H1 (cell line): ENCODE results near the gene FERMT2. TPM values are rescaled to one million over a fixed set of nuclear protein-coding genes. Genes with fewer than 3 reads are reported as not detected.

ENCODE experiments used
- CTCF ChIA-PET: fragments of 300-600 bp; sonication (Branson Sonifier 250); formaldehyde crosslinking; loops from one replicate; lab custom pipeline; 2021; ENCODE audit not compliant: partially characterized antibody; lab: Charles Lee
- POLR2A ChIA-PET: fragments of 300-600 bp; sonication (Branson Sonifier 250); formaldehyde crosslinking; loops from one replicate; lab custom pipeline; 2021; ENCODE audit warnings: inconsistent platforms; ENCODE audit not compliant: partially characterized antibody; lab: Charles Lee
- DNase-seq, 2 experiments: peaks; one replicate each; pipeline versions ENCODE4 v3.0.0 to v3.0.0-alpha.2; 2010 to 2022; ENCODE audit warnings: low spot score in 2 of 2, low read depth in 1 of 2, mixed read lengths in 1 of 2
- FAIRE-seq: peaks from 2 replicates; lab custom pipeline; 2011; peaks lifted over from hg19 to GRCh38; lab: Jason Lieb, UNC
- H2AFZ ChIP-seq: 2 replicates; pipeline ENCODE4 v1.8.1; 2012; ENCODE audit warnings: low read length, inconsistent platforms
- H2AK5ac ChIP-seq: 2 replicates; pipeline ENCODE4 v1.6.1; 2013; ENCODE audit warnings: low read depth, low read length
- H2BK120ac ChIP-seq: replicated peaks from 2 replicates; pipeline ENCODE3; 2013; ENCODE audit warnings: low read depth, low read length, inconsistent platforms
- H2BK12ac ChIP-seq: 2 replicates; pipeline ENCODE4 v1.6.1; 2013; ENCODE audit warnings: low read depth, low read length
- H2BK15ac ChIP-seq: 2 replicates; pipeline ENCODE4 v1.6.1; 2013; ENCODE audit warnings: low read length
- H2BK20ac ChIP-seq: 2 replicates; pipeline ENCODE4 v1.6.1; 2013; ENCODE audit warnings: low read length
- H2BK5ac ChIP-seq: 2 replicates; pipeline ENCODE4 v1.6.1; 2013; ENCODE audit warnings: low read depth, low read length
- H3K14ac ChIP-seq: 2 replicates; pipeline ENCODE4 v1.6.1; 2013; ENCODE audit warnings: inconsistent platforms; ENCODE audit not compliant: insufficient read length
- H3K18ac ChIP-seq: 2 replicates; pipeline ENCODE4 v1.6.1; 2013; ENCODE audit warnings: low read length; ENCODE audit errors: extremely low read depth
- H3K23ac ChIP-seq: 2 replicates; pipeline ENCODE4 v1.6.1; 2013; ENCODE audit warnings: inconsistent platforms; ENCODE audit not compliant: insufficient read length
- H3K23me2 ChIP-seq: 2 replicates; pipeline ENCODE4 v1.6.1; 2013; ENCODE audit warnings: low read depth, low read length
- H3K27ac ChIP-seq: 2 replicates; pipeline ENCODE4 v1.6.1; 2011; ENCODE audit warnings: low read depth, low read length, inconsistent platforms
- H3K27me3 ChIP-seq, 4 experiments: replicated peaks in 1 of 4; 1 replicate in 1 of 4; 2 replicates in 3 of 4; pipeline versions ENCODE4 v1.6.1 to v1.8.1; 2011 to 2013; ENCODE audit warnings: low read length in 3 of 4, mild to moderate bottlenecking in 3 of 4, inconsistent platforms in 2 of 4, mixed read lengths in 2 of 4, moderate library complexity in 1 of 4; ENCODE audit not compliant: control insufficient read depth in 3 of 4, insufficient read depth in 3 of 4; ENCODE audit errors: extremely low read depth in 1 of 4
- H3K36me3 ChIP-seq, 4 experiments: 2 replicates each; pipeline versions ENCODE4 v1.6.1 to v1.8.1; 2011 to 2013; ENCODE audit warnings: mild to moderate bottlenecking in 4 of 4, low read length in 3 of 4, moderate library complexity in 2 of 4, control low read depth in 1 of 4, inconsistent platforms in 1 of 4; ENCODE audit not compliant: insufficient read depth in 4 of 4, control insufficient read depth in 2 of 4
- H3K4ac ChIP-seq: replicated peaks from 2 replicates; pipeline ENCODE3; 2013; ENCODE audit warnings: low read length, low read depth, mixed read lengths, inconsistent platforms; ENCODE audit not compliant: insufficient read length
- H3K4me1 ChIP-seq, 4 experiments: replicated peaks in 1 of 4; 1 replicate in 1 of 4; 2 replicates in 3 of 4; pipeline versions ENCODE4 v1.6.1 to v1.8.1; 2011 to 2013; ENCODE audit warnings: low read length in 3 of 4, inconsistent platforms in 2 of 4, mixed read lengths in 1 of 4; ENCODE audit not compliant: insufficient read depth in 4 of 4, control insufficient read depth in 3 of 4
- H3K4me2 ChIP-seq, 2 experiments: 2 replicates each; pipeline versions ENCODE4 v1.6.1 to v1.8.1; 2011 to 2013; ENCODE audit warnings: low read depth in 2 of 2, low read length in 2 of 2, control low read depth in 1 of 2, inconsistent platforms in 1 of 2, mild to moderate bottlenecking in 1 of 2; ENCODE audit not compliant: insufficient read depth in 1 of 2
- H3K4me3 ChIP-seq, 4 experiments: fragments of 200-600, 300-600 bp in 1 of 4; sonication (generic), shearing (Covaris generic), sonication (Bioruptor Twin) in 1 of 4; 2 replicates each; pipeline versions ENCODE4 v1.5.1 to v1.8.1; 2011 to 2016; ENCODE audit warnings: low read length in 4 of 4, low read depth in 3 of 4, control low read depth in 2 of 4, inconsistent platforms in 2 of 4, mild to moderate bottlenecking in 2 of 4, mixed read lengths in 1 of 4, moderate library complexity in 1 of 4; ENCODE audit not compliant: insufficient read depth in 2 of 4; ENCODE audit errors: extremely low read depth in 1 of 4
- H3K56ac ChIP-seq: replicated peaks from 2 replicates; pipeline ENCODE3; 2013; ENCODE audit warnings: low read depth, mild to moderate bottlenecking, mixed read lengths, low read length, inconsistent platforms; ENCODE audit not compliant: insufficient read length
- H3K79me1 ChIP-seq: 2 replicates; pipeline ENCODE4 v1.6.1; 2013; ENCODE audit warnings: low read depth, low read length, control low read depth
- H3K79me2 ChIP-seq, 2 experiments: 2 replicates each; pipeline versions ENCODE4 v1.6.1 to v1.8.1; 2012 to 2013; ENCODE audit warnings: low read length in 2 of 2, mild to moderate bottlenecking in 2 of 2, inconsistent platforms in 1 of 2; ENCODE audit not compliant: insufficient read depth in 2 of 2, control insufficient read depth in 1 of 2
- H3K9ac ChIP-seq, 4 experiments: replicated peaks in 1 of 4; 1 replicate in 1 of 4; 2 replicates in 3 of 4; pipeline versions ENCODE4 v1.6.1 to v1.8.1; 2011 to 2013; ENCODE audit warnings: low read depth in 3 of 4, low read length in 3 of 4, control low read depth in 2 of 4, mild to moderate bottlenecking in 2 of 4, moderate library complexity in 2 of 4, inconsistent platforms in 1 of 4; ENCODE audit errors: extremely low read depth in 1 of 4
- H3K9me3 ChIP-seq, 2 experiments: 2 replicates each; pipeline versions ENCODE4 v1.6.1 to v1.8.1; 2012 to 2013; ENCODE audit warnings: mild to moderate bottlenecking in 2 of 2, moderate library complexity in 2 of 2, control low read depth in 1 of 2, inconsistent platforms in 1 of 2, low read depth in 1 of 2, low read length in 1 of 2, mixed read lengths in 1 of 2; ENCODE audit not compliant: insufficient read depth in 2 of 2
- H4K20me1 ChIP-seq, 2 experiments: replicated peaks in 1 of 2; 2 replicates each; pipeline versions ENCODE3 to v1.8.1; 2011 to 2013; ENCODE audit warnings: inconsistent platforms in 2 of 2, low read length in 2 of 2, mild to moderate bottlenecking in 1 of 2; ENCODE audit not compliant: insufficient read depth in 2 of 2, control insufficient read depth in 1 of 2
- H4K5ac ChIP-seq: 2 replicates; pipeline ENCODE4 v1.6.1; 2013; ENCODE audit warnings: low read length, low read depth, mixed read lengths, inconsistent platforms; ENCODE audit not compliant: insufficient read length
- H4K8ac ChIP-seq: 2 replicates; pipeline ENCODE4 v1.8.0; 2013; ENCODE audit warnings: mild to moderate bottlenecking, moderate library complexity, low read length, inconsistent platforms; ENCODE audit not compliant: insufficient read depth; ENCODE audit errors: extremely low read depth
- H4K91ac ChIP-seq: replicated peaks from 2 replicates; pipeline ENCODE3; 2013; ENCODE audit warnings: low read length, mixed read lengths, inconsistent platforms; ENCODE audit not compliant: insufficient read length
- BRCA1 ChIP-seq: IDR thresholded peaks from 2 replicates; pipeline ENCODE4 v1.6.1; 2012; ENCODE audit warnings: low read depth, low read length, improper control_type of control experiment
- CHD1 ChIP-seq: IDR thresholded peaks from 2 replicates; pipeline ENCODE4 v1.6.1; 2012; ENCODE audit warnings: low read depth, low read length, improper control_type of control experiment
- CTBP2 ChIP-seq: IDR thresholded peaks from 2 replicates; pipeline ENCODE4 v1.7.0; 2011; ENCODE audit warnings: borderline replicate concordance, mild to moderate bottlenecking, moderate library complexity, mixed read lengths, low read length; ENCODE audit not compliant: insufficient read depth, insufficient read length
- HDAC2 ChIP-seq, 2 experiments: fragments of 300-600 bp in 1 of 2; sonication (generic) in 1 of 2; IDR thresholded peaks; 2 replicates each; pipeline ENCODE4 v1.6.1; 2011 to 2012; ENCODE audit warnings: low read depth in 2 of 2, low read length in 2 of 2, mild to moderate bottlenecking in 2 of 2, moderate library complexity in 2 of 2, borderline replicate concordance in 1 of 2, inconsistent platforms in 1 of 2
- PHF8 ChIP-seq: fragments of 200-600 bp; sonication (generic); conservative IDR thresholded peaks from 2 replicates; pipeline ENCODE4 v1.7.1; 2012; ENCODE audit warnings: low read depth, mild to moderate bottlenecking, inconsistent platforms, low read length, moderate library complexity
- POLR2AphosphoS5 ChIP-seq: IDR thresholded peaks from 2 replicates; pipeline ENCODE4 v1.6.1; 2011; ENCODE audit warnings: low read depth, low read length
- SIN3A ChIP-seq, 2 experiments: IDR thresholded peaks in 1 of 2; conservative IDR thresholded peaks in 1 of 2; 2 replicates each; pipeline ENCODE4 v1.6.1; 2011 to 2012; ENCODE audit warnings: low read length in 2 of 2, improper control_type of control experiment in 1 of 2, low read depth in 1 of 2, mild to moderate bottlenecking in 1 of 2
- YY1 ChIP-seq: IDR thresholded peaks from 2 replicates; pipeline ENCODE4 v1.6.1; 2011; ENCODE audit warnings: low read depth, mild to moderate bottlenecking, low read length
- WGBS, 2 experiments: shearing (Covaris generic) in 1 of 2; methylation state at CpG; one replicate each; pipeline versions ENCODE4 v1.1.6 to v1.1.7; 2013 to 2015; ENCODE audit warnings: low lambda C conversion rate in 2 of 2, mixed read lengths in 2 of 2, inconsistent platforms in 1 of 2, low coverage in 1 of 2, missing lambda C conversion rate in 1 of 2; ENCODE audit not compliant: insufficient replicate concordance in 2 of 2, insufficient coverage in 1 of 2, insufficient read length in 1 of 2; ENCODE audit errors: extremely low coverage in 1 of 2, missing lambda C conversion rate in 1 of 2; 5-methylcytosine and 5-hydroxymethylcytosine counted together
- polyA plus RNA-seq, 7 experiments: library from polyadenylated mRNA; depleted of rRNA in 3 of 7; stranded (reverse) in 5 of 7; unstranded in 2 of 7; fragments of >200 nt in 5 of 7; fragments of 200-250 nt in 2 of 7; gene quantifications; 1 replicate in 5 of 7; 2 replicates in 1 of 7; 4 replicates in 1 of 7; pipeline versions ENCODE4 v1.2.1 to v1.2.3, GENCODE V29; 2011 to 2013; ENCODE audit warnings: missing spikeins in 2 of 7, mixed read lengths in 2 of 7
- total RNA-seq: library from RNA; stranded (reverse); fragmentation: NEBNext Ultra II Directional; extraction: Animal tissue kit (Norgen Biotek cat#: 25700); gene quantifications from 2 replicates; pipeline ENCODE4 v1.2.1, GENCODE V29; 2021

FERMT2 gene
- total and polyA plus RNA-seq, 2 of the 8 experiments (the other 6 are each of a cell fraction or from before 2014, with no cell fraction given): 53.3 to 142 TPM

GRCh38 chr14:52917735-52918134 is 33.1 kb downstream of the FERMT2 start:
- ChIA-PET CTCF (interaction anchor here (1.3 kb wide), 1 partner anchor 8 kb away, joined by 3 read pairs; no protein-coding TSS in a partner anchor), POLR2A (interaction anchor here (1.2 to 1.3 kb wide), 2 partner anchors 31 to 34 kb away, joined by 3 to 5 read pairs; partner anchors contain the start of gene FERMT2)
- Histone ChIP-seq H3K56ac (no peak overlapping the region), H3K27ac (no peak overlapping the region), H2BK20ac (no peak overlapping the region), H3K18ac (no peak overlapping the region), H3K4me2 (no peak overlapping the region), H3K14ac (no peak overlapping the region), H4K5ac (no peak overlapping the region), H3K79me1 (peaks cover 8% of the 10 kb centered on the region), H2BK15ac (no peak overlapping the region), H3K23ac (no peak overlapping the region), H4K20me1 (peaks cover 2% of the 10 kb centered on the region in 2 experiments), H3K23me2 (no peaks in the 10 kb centered on the region), H3K9ac (no peak overlapping the region), H2BK12ac (no peak overlapping the region), H3K4ac (no peak overlapping the region), H3K79me2 (peaks cover 0 to 62% of the 10 kb centered on the region in 2 experiments; a peak in 3 of 4 replicates), H2BK120ac (no peak overlapping the region), H3K27me3 (no peaks in the 10 kb centered on the region), H3K4me1 (peaks cover 0 to 2% (median 0%) of the 10 kb centered on the region in 4 experiments; a peak in 1 of 7 replicates), H4K8ac (no peak overlapping the region), H3K9me3 (no peaks in the 10 kb centered on the region), H3K4me3 (no peak overlapping the region), H4K91ac (no peak overlapping the region), H3K36me3 (peaks cover 0 to 33% (median 5%) of the 10 kb centered on the region in 4 experiments; a peak in 6 of 8 replicates), H2AFZ (no peak overlapping the region), H2AK5ac (no peak overlapping the region), H2BK5ac (no peak overlapping the region)
- 87% methylated on average over 1 of the region's 1 CpG; no CpG with 5 or more reads in 1 of the 2 experiments for WGBS, 2 experiments
- FAIRE-seq (no peak), DNase-seq (no peak)
- TF ChIP-seq HDAC2 (IDR thresholded peaks at IDR 0.05; ENCODE audit: borderline replicate concordance in 1 of 2, low read depth in 2 of 2, low read length in 2 of 2): no peak
- no peak for TF ChIP-seq CTBP2
- no peak for TF ChIP-seq SIN3A (conservative IDR thresholded peaks at IDR 0.05 in 1 of 2, IDR thresholded peaks at IDR 0.05 in 1 of 2; ENCODE audit: low read depth in 1 of 2, low read length in 2 of 2)
- no peak for TF ChIP-seq YY1
- TF ChIP-seq CHD1: no peak
- TF ChIP-seq POLR2AphosphoS5: no peak
- no peak for TF ChIP-seq BRCA1
- no peak for TF ChIP-seq PHF8
